Lung (tissue), 12 donors: ENCODE measurements around the gene TANC1. TPM values are rescaled to one million over a fixed set of nuclear protein-coding genes. Genes with fewer than 3 reads are reported as not detected.

Experiments used
- ATAC-seq: fragments of 200-7000 bp; cut with Tn5 transposase; one replicate; pipeline ENCODE4 v1.9.1; 2020; ENCODE audit warnings: moderate number of reproducible peaks; ENCODE audit not compliant: insufficient read depth, low FRiP score
- DNase-seq, 3 donors: peaks; one replicate each; pipeline ENCODE4 v3.0.0-alpha.2; 2013 to 2017
- H3K27ac ChIP-seq, 2 donors: one replicate each; pipeline ENCODE4 v1.5.1; 2013; ENCODE audit warnings: mild to moderate bottlenecking in 2 of 2, moderate library complexity in 2 of 2, control low read depth in 1 of 2, inconsistent platforms in 1 of 2, low read depth in 1 of 2, low read length in 1 of 2
- H3K27me3 ChIP-seq, 3 donors: one replicate each; pipeline ENCODE4 v1.5.1; 2013; ENCODE audit warnings: low read length in 2 of 3; ENCODE audit not compliant: control insufficient read depth in 3 of 3, insufficient read depth in 3 of 3
- H3K36me3 ChIP-seq, 4 donors: one replicate each; pipeline ENCODE4 v1.5.1; 2013; ENCODE audit warnings: low read length in 4 of 4, mild to moderate bottlenecking in 1 of 4, moderate library complexity in 1 of 4; ENCODE audit not compliant: control insufficient read depth in 4 of 4, insufficient read depth in 4 of 4
- H3K4me1 ChIP-seq, 5 donors: one replicate each; pipeline ENCODE4 v1.5.1; 2013; ENCODE audit warnings: low read length in 5 of 5, mild to moderate bottlenecking in 2 of 5, moderate library complexity in 1 of 5; ENCODE audit not compliant: control insufficient read depth in 5 of 5, insufficient read depth in 5 of 5
- H3K4me3 ChIP-seq: one replicate; pipeline ENCODE4 v1.5.1; 2013; ENCODE audit warnings: mild to moderate bottlenecking, control low read depth, moderate library complexity
- H3K9ac ChIP-seq, 2 donors: one replicate each; pipeline ENCODE4 v1.5.1; 2013; ENCODE audit warnings: low read length in 2 of 2, control low read depth in 1 of 2; ENCODE audit not compliant: insufficient read depth in 1 of 2
- H3K9me3 ChIP-seq, 4 donors: one replicate each; pipeline ENCODE4 v1.5.1; 2013; ENCODE audit warnings: low read length in 3 of 4, mild to moderate bottlenecking in 1 of 4, moderate library complexity in 1 of 4; ENCODE audit not compliant: control insufficient read depth in 4 of 4, insufficient read depth in 3 of 4
- CTCF ChIP-seq: IDR thresholded peaks from 2 replicates; pipeline ENCODE4 v1.5.1; 2012; ENCODE audit warnings: mild to moderate bottlenecking; ENCODE audit errors: control extremely low read depth, extremely low read depth
- WGBS, 2 donors: extraction: QIAGEN DNeasy Blood & Tissue Kit; methylation state at CpG; one replicate each; pipeline ENCODE4 v1.1.7; 2013; 5-methylcytosine and 5-hydroxymethylcytosine counted together
- polyA plus RNA-seq, 2 donors: library from polyadenylated mRNA; stranded (reverse); fragments of 200-250 nt; gene quantifications; one replicate each; pipeline ENCODE4 v1.2.1, GENCODE V29; 2013
- total RNA-seq, 2 donors: library from RNA; depleted of rRNA in 1 of 2; stranded (reverse); fragments of >200 nt in 1 of 2; gene quantifications; one replicate each; pipeline ENCODE4 v1.2.1, GENCODE V29; 2014 to 2021
- donor health status: control.
- donor health status: control.
- donor health status: Bipolar disorder and iron deficiency.
- donor health status: healthy.
- donor health status: DM: yes; HTN: yes; CAD: no.

TANC1 gene
- total and polyA plus RNA-seq, 4 donors, result 14.3 to 99.5 (median 37.3) TPM

GRCh38 chr2:159013103-159013502 lies 44.7 kb downstream of the TANC1 start:
- peaks cover 2 to 24% (median 7%) of the 10 kb centered on the region in 5 donors for H3K4me1 ChIP-seq
- ATAC-seq, result no peak
- DNase-seq, result peak in 2 of 3 donors; percentile 32 to 36
- H3K9me3 ChIP-seq, result peaks cover 0 to 7% (median 3%) of the 10 kb centered on the region in 4 donors
- WGBS, 2 donors, result 68 to 72% methylated on average over 3 of the region's 3 CpGs
- no peak overlapping the region for H3K9ac ChIP-seq
- TF ChIP-seq CTCF, result no peak
- peak overlapping the region in 1 of 2 donors; percentile 48 for H3K27ac ChIP-seq
- peaks cover 0 to 11% (median 7%) of the 10 kb centered on the region in 4 donors for H3K36me3 ChIP-seq
- no peak overlapping the region for H3K4me3 ChIP-seq
- H3K27me3 ChIP-seq, result no peaks in the 10 kb centered on the region

GRCh38 chr2:159015174-159015573 lies 46.7 kb downstream of the TANC1 start:
- peaks cover 0 to 11% (median 6%) of the 10 kb centered on the region in 4 donors for H3K36me3 ChIP-seq
- no peak overlapping the region for H3K9ac ChIP-seq
- peaks cover 0 to 7% (median 1%) of the 10 kb centered on the region in 4 donors for H3K9me3 ChIP-seq
- no peak overlapping the region for H3K4me3 ChIP-seq
- no peak for TF ChIP-seq CTCF
- H3K27me3 ChIP-seq, result no peaks in the 10 kb centered on the region
- WGBS, 2 donors, result 97 to 98% methylated on average over 2 of the region's 2 CpGs
- no peak overlapping the region for H3K27ac ChIP-seq
- no peak for ATAC-seq
- peaks cover 3 to 22% (median 11%) of the 10 kb centered on the region in 5 donors for H3K4me1 ChIP-seq
- DNase-seq, result no peak

- ATAC-seq, result no peak
These were observed 47.4 kb downstream of the TANC1 start for GRCh38 chr2:159015823-159016222.

More at GRCh38 chr2:159015823-159016222, 47.4 kb downstream of the TANC1 start:
- WGBS, 2 donors, result 94 to 98% methylated on average over 2 of the region's 2 CpGs
- H3K27me3 ChIP-seq, result no peaks in the 10 kb centered on the region
- peaks cover 0 to 11% (median 6%) of the 10 kb centered on the region in 4 donors for H3K36me3 ChIP-seq
- no peak for DNase-seq
- H3K9ac ChIP-seq, result no peak overlapping the region
- no peak overlapping the region for H3K4me3 ChIP-seq
- H3K27ac ChIP-seq, result no peak overlapping the region
- peaks cover 0 to 18% (median 9%) of the 10 kb centered on the region in 5 donors for H3K4me1 ChIP-seq
- no peak for TF ChIP-seq CTCF
- H3K9me3 ChIP-seq, result peaks cover 0 to 7% (median 1%) of the 10 kb centered on the region in 4 donors
